Vagina (tissue), 2 donors: Measurements from ENCODE around the gene EXOC6B. TPM values are rescaled to one million over a fixed set of nuclear protein-coding genes. Genes with fewer than 3 reads are reported as not detected.
"Not testable (repeated sequence)": the region's sequence is repeated elsewhere in the genome, so short reads cannot be mapped to it uniquely, and the experiment has no call there.

Experiments used
- DNase-seq, 2 donors: peaks; one replicate each; pipeline ENCODE4 v3.0.0-alpha.2; 2017; ENCODE audit errors: extremely low spot score in 2 of 2
- H3K27ac ChIP-seq: fragments of 200-600 bp; sonication (generic); one replicate; pipeline ENCODE4 v1.5.1; 2019
- H3K27me3 ChIP-seq: fragments of 200-600 bp; sonication (generic); one replicate; pipeline ENCODE4 v1.5.1; 2019
- H3K36me3 ChIP-seq, 2 donors: fragments of 200-600 bp; sonication (generic); one replicate each; pipeline ENCODE4 v1.5.1; 2017 to 2019
- H3K4me1 ChIP-seq: fragments of 200-600 bp; sonication (generic); one replicate; pipeline ENCODE4 v1.5.1; 2019
- H3K4me3 ChIP-seq, 2 donors: fragments of 200-600 bp; sonication (generic); 1 replicate in 1 of 2; 2 replicates in 1 of 2; pipeline ENCODE4 v1.5.1; 2016 to 2019
- H3K9me3 ChIP-seq: fragments of 200-600 bp; sonication (generic); one replicate; pipeline ENCODE4 v1.5.1; 2019
- POLR2A ChIP-seq, 2 donors: fragments of 450-650 bp; IDR thresholded peaks; one replicate each; pipeline ENCODE4 v1.6.1; 2017; ENCODE audit warnings: antibody characterized with exemption in 2 of 2, mild to moderate bottlenecking in 2 of 2, moderate library complexity in 2 of 2
- POLR2AphosphoS5 ChIP-seq, 2 donors: sonication (generic); formaldehyde crosslinking; IDR thresholded peaks; one replicate each; pipeline ENCODE4 v1.9.0; 2017; ENCODE audit warnings: antibody characterized with exemption in 2 of 2, mild to moderate bottlenecking in 2 of 2, low read depth in 1 of 2; ENCODE audit not compliant: insufficient read depth in 1 of 2
- intact Hi-C: fragments of 100-400 bp; cut with DNase I; formaldehyde crosslinking; loops from one replicate; pipeline ENCODE4 v1.15.1; 2023
- total RNA-seq: library from RNA; depleted of rRNA; stranded (reverse); fragments of >200 nt; gene quantifications from one replicate; pipeline ENCODE4 v1.2.3, GENCODE V29; 2016
- TF ChIP-seq, protein P1 (sequence below), 3 experiments: fragments of 450-650 bp in 2 of 3; fragments of 200-600 bp in 1 of 3; sonication (generic) in 1 of 3; IDR thresholded peaks; one replicate each; pipeline ENCODE4 v1.5.1; 2017 to 2019; ENCODE audit warnings: antibody characterized with exemption in 3 of 3, mild to moderate bottlenecking in 2 of 3, moderate library complexity in 2 of 3

Gene EXOC6B
- total RNA-seq, 1 donor from 2014 or later = 41.5 TPM

DNA sequence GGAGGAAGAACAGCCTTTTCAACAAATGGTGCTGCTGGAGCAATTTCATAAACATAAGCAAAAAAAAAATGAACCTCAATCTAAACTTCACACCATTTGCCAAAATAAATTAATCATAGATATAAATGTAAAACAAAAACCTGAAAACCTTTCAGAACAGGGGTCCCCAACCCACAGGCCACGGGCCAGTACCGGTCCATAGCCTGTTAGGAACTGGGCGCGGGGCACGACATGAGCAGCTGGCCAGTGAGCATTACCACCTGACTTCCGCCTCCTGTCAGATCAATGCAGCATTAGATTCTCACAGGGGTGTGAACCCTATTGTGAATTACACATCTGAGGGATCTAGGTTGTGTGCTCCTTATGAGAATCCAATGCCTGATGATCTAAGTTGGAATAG lies 176.0 kb downstream of the EXOC6B start:
- no peaks in the 10 kb centered on the region for H3K4me1 ChIP-seq
- no peaks in the 10 kb centered on the region for H3K9me3 ChIP-seq
- no peak overlapping the region for H3K4me3 ChIP-seq
- TF ChIP-seq, protein P1, sequence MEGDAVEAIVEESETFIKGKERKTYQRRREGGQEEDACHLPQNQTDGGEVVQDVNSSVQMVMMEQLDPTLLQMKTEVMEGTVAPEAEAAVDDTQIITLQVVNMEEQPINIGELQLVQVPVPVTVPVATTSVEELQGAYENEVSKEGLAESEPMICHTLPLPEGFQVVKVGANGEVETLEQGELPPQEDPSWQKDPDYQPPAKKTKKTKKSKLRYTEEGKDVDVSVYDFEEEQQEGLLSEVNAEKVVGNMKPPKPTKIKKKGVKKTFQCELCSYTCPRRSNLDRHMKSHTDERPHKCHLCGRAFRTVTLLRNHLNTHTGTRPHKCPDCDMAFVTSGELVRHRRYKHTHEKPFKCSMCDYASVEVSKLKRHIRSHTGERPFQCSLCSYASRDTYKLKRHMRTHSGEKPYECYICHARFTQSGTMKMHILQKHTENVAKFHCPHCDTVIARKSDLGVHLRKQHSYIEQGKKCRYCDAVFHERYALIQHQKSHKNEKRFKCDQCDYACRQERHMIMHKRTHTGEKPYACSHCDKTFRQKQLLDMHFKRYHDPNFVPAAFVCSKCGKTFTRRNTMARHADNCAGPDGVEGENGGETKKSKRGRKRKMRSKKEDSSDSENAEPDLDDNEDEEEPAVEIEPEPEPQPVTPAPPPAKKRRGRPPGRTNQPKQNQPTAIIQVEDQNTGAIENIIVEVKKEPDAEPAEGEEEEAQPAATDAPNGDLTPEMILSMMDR (IDR thresholded peaks at IDR 0.05) = no peak
- TF ChIP-seq POLR2AphosphoS5 (IDR thresholded peaks at IDR 0.05; ENCODE audit: insufficient read depth in 1 of 2, low read depth in 1 of 2) = no peak
- TF ChIP-seq POLR2A (IDR thresholded peaks at IDR 0.05) = no peak
- no peaks in the 10 kb centered on the region for H3K27me3 ChIP-seq
- no peak overlapping the region for H3K27ac ChIP-seq
- DNase-seq = no peak
- intact Hi-C loops = no loop called here
- H3K36me3 ChIP-seq = no peaks in the 10 kb centered on the region

DNA sequence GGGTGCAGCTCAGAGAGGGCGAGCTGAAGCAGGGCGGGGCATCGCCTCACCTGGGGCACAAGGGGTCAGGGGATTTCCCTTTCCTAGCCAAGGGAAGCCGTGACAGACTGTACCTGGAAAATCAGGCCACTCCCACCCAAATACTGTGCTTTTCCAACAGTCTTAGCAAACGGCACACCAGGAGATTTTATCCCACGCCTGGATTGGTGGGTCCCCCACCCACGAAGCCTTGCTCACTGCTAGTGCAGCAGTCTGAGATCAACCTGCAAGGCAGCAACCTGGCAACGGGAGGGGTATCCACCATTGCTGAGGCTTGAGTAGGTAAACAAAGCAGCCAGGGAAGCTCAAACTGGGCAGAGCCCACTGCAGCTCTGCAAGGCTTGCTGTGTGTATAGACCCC lies 184.6 kb downstream of the EXOC6B start:
- H3K4me3 ChIP-seq, H3K9me3 ChIP-seq, intact Hi-C loops, H3K27me3 ChIP-seq, H3K36me3 ChIP-seq, H3K4me1 ChIP-seq, DNase-seq, H3K27ac ChIP-seq: not testable (repeated sequence)

DNA sequence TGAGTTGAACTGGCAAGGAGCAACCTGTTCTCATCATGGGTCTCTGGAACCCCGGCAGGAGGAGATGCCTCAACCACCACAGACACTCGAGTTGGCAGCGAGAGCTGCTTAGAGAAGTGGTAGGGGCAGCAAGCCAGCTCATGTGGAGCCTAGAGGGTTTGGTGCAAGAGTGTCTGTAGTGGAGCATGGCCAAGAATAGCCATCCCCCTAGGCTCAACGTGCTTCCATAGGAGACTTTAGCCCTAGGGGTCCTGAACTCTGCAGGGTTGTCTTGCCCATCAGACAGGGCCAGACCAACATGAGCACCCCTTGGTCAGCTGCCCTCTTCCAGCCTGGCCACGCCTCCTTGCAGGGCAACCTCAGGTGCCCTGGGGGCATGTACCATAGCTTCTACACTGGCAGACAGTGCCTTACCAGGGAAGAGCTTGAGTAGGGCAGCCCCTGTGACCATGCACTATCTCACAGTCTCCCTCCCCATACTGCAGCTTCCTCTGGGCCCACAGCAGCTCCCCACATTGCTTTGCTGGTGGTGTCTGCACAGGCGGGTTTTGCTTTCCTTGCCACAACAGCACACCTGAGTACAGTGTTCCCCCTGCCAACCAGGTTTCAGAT lies 187.1 kb downstream of the EXOC6B start:
- H3K9me3 ChIP-seq = no peaks in the 10 kb centered on the region
- DNase-seq = no peak
- H3K4me1 ChIP-seq = no peaks in the 10 kb centered on the region
- no peaks in the 10 kb centered on the region for H3K36me3 ChIP-seq
- H3K27ac ChIP-seq = no peak overlapping the region
- no peak overlapping the region for H3K4me3 ChIP-seq
- intact Hi-C loops = no loop called here
- H3K27me3 ChIP-seq = no peaks in the 10 kb centered on the region
- TF ChIP-seq POLR2AphosphoS5 (IDR thresholded peaks at IDR 0.05; ENCODE audit: insufficient read depth in 1 of 2, low read depth in 1 of 2) (no peak), POLR2A (IDR thresholded peaks at IDR 0.05) (no peak)
- TF ChIP-seq, protein P1 (IDR thresholded peaks at IDR 0.05) = no peak

DNA sequence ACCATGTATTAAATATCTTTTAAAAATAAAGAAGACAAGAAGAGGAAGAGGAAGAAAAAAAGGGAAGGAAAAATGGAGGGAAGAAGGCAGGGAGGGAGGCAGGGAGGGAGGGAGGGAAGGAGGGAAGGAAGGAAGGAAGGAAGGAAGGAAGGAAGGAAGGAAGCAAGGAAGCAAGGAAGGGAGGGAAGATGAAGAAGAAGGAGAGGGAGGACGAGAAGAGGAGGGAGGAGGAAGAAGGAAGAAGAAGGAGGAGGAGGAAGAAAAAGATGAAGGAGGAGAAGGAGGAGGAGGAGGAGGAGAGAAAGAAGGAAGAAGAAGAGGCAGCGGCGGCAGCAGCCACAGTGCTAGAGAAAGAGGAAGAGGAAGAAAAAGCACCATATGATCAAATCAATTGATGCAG lies 189.6 kb downstream of the EXOC6B start:
- TF ChIP-seq, protein P1 (IDR thresholded peaks at IDR 0.05) = no peak
- TF ChIP-seq POLR2A (IDR thresholded peaks at IDR 0.05) (no peak), POLR2AphosphoS5 (IDR thresholded peaks at IDR 0.05; ENCODE audit: insufficient read depth in 1 of 2, low read depth in 1 of 2) (no peak)
- intact Hi-C loops = no loop called here

DNA sequence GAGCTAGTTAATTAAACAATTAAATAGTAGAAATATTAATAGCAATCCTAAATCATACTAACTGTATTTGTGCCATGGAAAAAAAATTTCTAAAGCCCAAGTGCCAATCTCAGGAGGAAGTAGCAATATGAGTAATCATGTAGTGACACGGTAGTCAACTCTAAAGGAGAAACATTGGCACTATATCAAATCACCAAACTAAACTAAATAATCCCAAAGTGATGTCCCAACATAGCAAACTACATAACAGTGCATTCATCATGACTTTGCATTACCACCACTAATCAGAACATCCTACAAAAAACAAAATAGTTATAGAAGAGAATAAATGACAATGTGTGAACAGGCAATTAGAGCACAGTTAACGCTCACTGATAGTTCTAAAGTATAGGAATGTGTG lies 195.1 kb downstream of the EXOC6B start:
- H3K27me3 ChIP-seq = no peaks in the 10 kb centered on the region
- no peaks in the 10 kb centered on the region for H3K4me1 ChIP-seq
- TF ChIP-seq, protein P1 (IDR thresholded peaks at IDR 0.05) = no peak
- TF ChIP-seq POLR2A (IDR thresholded peaks at IDR 0.05) (no peak), POLR2AphosphoS5 (IDR thresholded peaks at IDR 0.05; ENCODE audit: insufficient read depth in 1 of 2, low read depth in 1 of 2) (no peak)
- no peaks in the 10 kb centered on the region for H3K36me3 ChIP-seq
- intact Hi-C loops = no loop called here
- H3K9me3 ChIP-seq = no peaks in the 10 kb centered on the region
- no peak overlapping the region for H3K4me3 ChIP-seq
- DNase-seq = no peak
- no peak overlapping the region for H3K27ac ChIP-seq

More for the DNA sequence above, 189.6 kb downstream of the EXOC6B start:
- H3K4me1 ChIP-seq = no peaks in the 10 kb centered on the region
- H3K9me3 ChIP-seq = no peaks in the 10 kb centered on the region
- no peak for DNase-seq
- H3K27me3 ChIP-seq = no peaks in the 10 kb centered on the region
- H3K27ac ChIP-seq = no peak overlapping the region
- H3K36me3 ChIP-seq = no peaks in the 10 kb centered on the region
- no peak overlapping the region for H3K4me3 ChIP-seq
